PC-3 (cell line): ENCODE data around the gene PLCD1. TPM values are rescaled to one million over a fixed set of nuclear protein-coding genes. Genes with fewer than 3 reads are reported as not detected.

Source experiments
- microRNA-seq: library from miRNA; unstranded; fragments of <30 nt; microRNA quantifications from one replicate; pipeline ENCODE4 v1.1.0, GENCODE V29; 2020; ENCODE audit not compliant: unreplicated experiment
- total RNA-seq: library from RNA; depleted of rRNA; stranded (reverse); fragments of >200 nt; gene quantifications from 2 replicates; pipeline ENCODE4 v1.2.3, GENCODE V29; 2014; rRNA removed

Gene PLCD1
- total RNA-seq, 1 experiment from 2014 or later: 18.5 TPM

Small RNAs within 50 kb of the gene (microRNA-seq; reads per million reads assigned to microRNA genes)
- 7.8 reads per million, percentile 31 among the genes with 10 or more reads in this experiment for gene MIR26A1

Other genes starting within 250 kb of the PLCD1 start
- 6.1 and 11.7 TPM in 2 replicates for gene CTDSPL, start 167.8 kb downstream of the PLCD1 start, total RNA-seq
- gene VILL, start 38.9 kb downstream of the PLCD1 start, total RNA-seq: 0.44 and 1.8 TPM in 2 replicates
- not detected in 2 replicates for gene DLEC1, start 9.6 kb upstream of the PLCD1 start, total RNA-seq
- 76.4 and 94.5 TPM in 2 replicates for gene ACAA1, start 107.5 kb upstream of the PLCD1 start, total RNA-seq
- gene MYD88, start 109.0 kb upstream of the PLCD1 start, total RNA-seq: 17.7 and 19.1 TPM in 2 replicates
- gene OXSR1, start 135.9 kb upstream of the PLCD1 start, total RNA-seq: 42.2 and 47.7 TPM in 2 replicates
- gene SLC22A13, start 236.2 kb upstream of the PLCD1 start, total RNA-seq: 0.73 TPM in 1 of 2 replicates, not detected in the other